ENCODE results near the gene SLC23A2.
"Not testable (repeated sequence)": the region's sequence is repeated elsewhere in the genome, so short reads cannot be mapped to it uniquely, and the experiment has no call there.

The SLC23A2 gene

DNA sequence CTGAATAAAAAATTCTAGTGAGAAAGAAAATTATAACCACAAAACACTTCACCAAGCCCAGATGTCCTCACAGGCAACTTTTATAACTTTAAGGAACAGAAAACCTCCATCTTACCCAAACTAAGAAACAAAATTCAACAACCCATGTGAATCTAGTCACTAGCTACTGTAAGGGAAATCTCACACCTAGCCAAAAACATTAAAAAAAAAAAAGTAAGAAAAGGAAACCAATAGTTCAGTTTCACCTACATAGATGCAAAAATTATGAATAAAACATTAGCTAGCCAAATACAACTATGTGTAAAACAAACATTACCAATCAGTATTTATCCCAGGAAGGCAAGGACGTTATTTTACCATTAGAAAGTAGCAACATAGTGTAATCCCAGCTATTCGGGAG, 35.5 kb upstream of the SLC23A2 start:
- no peak for TF ChIP-seq FOXP2 (optimal IDR thresholded peaks at IDR 0.05; ENCODE audit: control extremely low read depth, extremely low read length, insufficient read depth)
- no peak for TF ChIP-seq POLR2AphosphoS5 (IDR thresholded peaks at IDR 0.05; ENCODE audit: borderline replicate concordance, low read depth, low read length)
- no peak for TF ChIP-seq EZH2 (IDR thresholded peaks at IDR 0.05)
- H3K27ac ChIP-seq = no peak overlapping the region
- H3K4me3 ChIP-seq = no peak overlapping the region
- H3K9me3 ChIP-seq (ENCODE audit: low read depth, low read length) = no peaks in the 10 kb centered on the region
- no peaks in the 10 kb centered on the region for H3K36me3 ChIP-seq (ENCODE audit: insufficient read depth, low read length)
- DNase-seq (ENCODE audit: low read depth, low spot score) = no peak
- no peak overlapping the region for H3K9ac ChIP-seq (ENCODE audit: insufficient read length)

DNA sequence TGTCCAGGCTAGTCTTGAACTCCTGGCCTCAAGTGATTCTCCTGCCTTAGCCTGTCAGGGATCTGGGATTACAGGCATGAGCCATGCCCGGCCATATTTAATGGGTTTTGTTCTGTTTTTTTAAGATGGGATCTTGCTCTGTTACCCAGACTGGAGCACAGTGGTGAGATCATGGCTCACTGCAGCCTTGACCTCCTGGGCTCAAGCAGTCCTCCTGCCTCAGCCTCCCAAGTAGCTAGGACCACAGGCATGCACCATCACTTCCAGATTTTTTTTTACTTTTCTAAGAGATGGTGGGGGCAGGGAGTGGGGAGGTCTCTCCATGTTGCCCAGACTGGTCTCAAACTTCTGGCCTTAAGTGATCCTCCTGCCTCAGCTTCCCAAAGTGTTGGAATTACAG, 34.2 kb upstream of the SLC23A2 start:
- H3K36me3 ChIP-seq (ENCODE audit: insufficient read depth, low read length); DNase-seq (ENCODE audit: low read depth, low spot score); H3K9ac ChIP-seq (ENCODE audit: insufficient read length); H3K9me3 ChIP-seq (ENCODE audit: low read depth, low read length); H3K4me3 ChIP-seq; H3K27ac ChIP-seq: not testable (repeated sequence)

DNA sequence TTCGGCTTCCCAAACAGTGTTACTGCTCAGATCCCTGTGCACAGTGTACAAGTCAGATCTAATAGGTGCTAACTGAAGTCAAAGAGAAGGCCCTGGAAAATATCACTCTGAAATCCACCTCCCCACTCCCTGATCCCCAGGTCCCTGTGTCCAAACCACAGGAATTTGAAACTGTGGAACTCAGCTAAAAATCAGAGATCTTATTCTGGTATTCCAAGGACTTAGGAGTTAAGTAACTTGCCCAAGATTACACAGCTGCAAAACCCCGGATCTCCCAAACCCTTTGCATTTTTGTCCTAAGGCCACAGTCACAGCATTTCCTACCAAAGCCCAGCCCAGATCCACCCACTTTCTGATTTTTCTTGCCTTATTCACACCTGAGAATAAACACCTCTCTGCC, 32.3 kb upstream of the SLC23A2 start:
- no peaks in the 10 kb centered on the region for H3K9me3 ChIP-seq (ENCODE audit: low read depth, low read length)
- no peaks in the 10 kb centered on the region for H3K36me3 ChIP-seq (ENCODE audit: insufficient read depth, low read length)
- no peak overlapping the region for H3K4me3 ChIP-seq
- DNase-seq (ENCODE audit: low read depth, low spot score) = no peak
- H3K9ac ChIP-seq (ENCODE audit: insufficient read length) = peak overlapping the region; percentile 7
- no peak overlapping the region for H3K27ac ChIP-seq
- TF ChIP-seq FOXP2 (optimal IDR thresholded peaks at IDR 0.05; ENCODE audit: control extremely low read depth, extremely low read length, insufficient read depth) (no peak), EZH2 (IDR thresholded peaks at IDR 0.05) (no peak), POLR2AphosphoS5 (IDR thresholded peaks at IDR 0.05; ENCODE audit: borderline replicate concordance, low read depth, low read length) (no peak)

GRCh38 chr20:5031701-5032100, 30.4 kb upstream of the SLC23A2 start:
- H3K9me3 ChIP-seq (ENCODE audit: low read depth, low read length); H3K4me3 ChIP-seq; H3K9ac ChIP-seq (ENCODE audit: insufficient read length); H3K27ac ChIP-seq; DNase-seq (ENCODE audit: low read depth, low spot score); H3K36me3 ChIP-seq (ENCODE audit: insufficient read depth, low read length): not testable (repeated sequence)

DNA sequence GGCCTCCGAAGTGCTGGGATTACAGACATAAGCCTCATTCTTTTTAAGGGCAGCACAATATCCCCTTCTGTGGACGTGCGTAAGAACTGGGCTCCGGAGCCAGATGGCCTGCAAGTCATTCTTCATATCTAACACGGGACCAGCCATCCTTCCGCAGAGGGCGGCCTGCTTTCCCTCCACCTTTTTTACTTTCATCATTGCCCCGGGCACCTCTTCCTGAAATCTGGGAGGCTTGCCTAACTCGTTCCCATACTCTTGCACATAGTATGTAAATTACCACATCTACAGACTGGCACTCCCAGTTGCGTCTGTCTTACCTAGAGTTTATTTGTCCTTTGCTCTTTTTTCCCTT, 29.9 kb upstream of the SLC23A2 start:
- Histone ChIP-seq H3K4me3 (no peak overlapping the region), H3K9ac (ENCODE audit: insufficient read length) (no peak overlapping the region), H3K36me3 (ENCODE audit: insufficient read depth, low read length) (no peaks in the 10 kb centered on the region), H3K9me3 (ENCODE audit: low read depth, low read length) (no peaks in the 10 kb centered on the region), H3K27ac (no peak overlapping the region)
- TF ChIP-seq FOXP2 (optimal IDR thresholded peaks at IDR 0.05; ENCODE audit: control extremely low read depth, extremely low read length, insufficient read depth) = no peak
- TF ChIP-seq POLR2AphosphoS5 (IDR thresholded peaks at IDR 0.05; ENCODE audit: borderline replicate concordance, low read depth, low read length) = no peak
- TF ChIP-seq EZH2 (IDR thresholded peaks at IDR 0.05) = no peak
- DNase-seq (ENCODE audit: low read depth, low spot score) = no peak

DNA sequence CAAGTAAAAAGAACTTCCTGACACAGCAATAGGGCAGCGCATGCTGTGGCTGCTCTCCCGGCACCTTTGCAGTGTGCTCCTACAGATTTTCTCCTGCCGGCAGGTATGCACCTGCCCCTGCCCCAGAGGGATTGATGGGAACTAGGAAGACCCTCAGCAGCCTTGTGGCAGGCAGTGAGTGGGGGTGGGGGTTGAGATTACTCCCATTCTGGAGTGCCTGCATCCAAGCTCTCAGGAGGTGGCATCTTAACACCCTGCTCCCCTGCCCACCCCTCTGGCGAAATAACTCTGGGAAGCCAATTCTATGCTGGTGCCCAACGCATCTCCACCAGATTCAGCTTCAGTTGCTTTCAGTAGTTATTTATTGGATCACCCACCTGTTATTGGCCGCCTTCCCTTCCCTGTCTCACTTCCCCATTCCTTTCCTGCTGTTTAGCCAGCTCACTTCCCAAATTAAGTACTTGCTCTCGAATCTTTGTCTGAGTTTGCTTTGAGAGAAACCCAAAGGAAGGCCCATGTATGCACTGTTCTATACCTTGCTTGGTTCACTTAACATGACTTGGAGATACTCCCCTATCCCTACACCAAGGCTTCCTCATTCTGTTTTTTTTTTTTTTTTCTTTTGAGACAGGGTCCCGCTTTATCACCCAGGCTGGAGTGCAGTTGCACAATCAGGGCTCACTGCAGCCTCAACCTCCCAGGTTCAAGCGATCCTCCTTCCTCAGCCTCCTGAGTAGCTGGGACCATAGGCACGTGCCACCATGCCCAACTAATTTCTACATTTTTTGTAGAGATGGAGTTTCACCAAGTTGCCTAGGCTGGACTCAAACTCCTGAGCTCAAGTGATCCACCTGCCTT, 29.3 kb upstream of the SLC23A2 start:
- no peak overlapping the region for H3K27ac ChIP-seq
- no peak overlapping the region for H3K9ac ChIP-seq (ENCODE audit: insufficient read length)
- H3K36me3 ChIP-seq (ENCODE audit: insufficient read depth, low read length) = no peaks in the 10 kb centered on the region
- H3K9me3 ChIP-seq (ENCODE audit: low read depth, low read length) = no peaks in the 10 kb centered on the region
- no peak for DNase-seq (ENCODE audit: low read depth, low spot score)
- no peak overlapping the region for H3K4me3 ChIP-seq
- TF ChIP-seq FOXP2 (optimal IDR thresholded peaks at IDR 0.05; ENCODE audit: control extremely low read depth, extremely low read length, insufficient read depth) = no peak
- TF ChIP-seq EZH2 (IDR thresholded peaks at IDR 0.05) = no peak
- TF ChIP-seq POLR2AphosphoS5 (IDR thresholded peaks at IDR 0.05; ENCODE audit: borderline replicate concordance, low read depth, low read length) = no peak

DNA sequence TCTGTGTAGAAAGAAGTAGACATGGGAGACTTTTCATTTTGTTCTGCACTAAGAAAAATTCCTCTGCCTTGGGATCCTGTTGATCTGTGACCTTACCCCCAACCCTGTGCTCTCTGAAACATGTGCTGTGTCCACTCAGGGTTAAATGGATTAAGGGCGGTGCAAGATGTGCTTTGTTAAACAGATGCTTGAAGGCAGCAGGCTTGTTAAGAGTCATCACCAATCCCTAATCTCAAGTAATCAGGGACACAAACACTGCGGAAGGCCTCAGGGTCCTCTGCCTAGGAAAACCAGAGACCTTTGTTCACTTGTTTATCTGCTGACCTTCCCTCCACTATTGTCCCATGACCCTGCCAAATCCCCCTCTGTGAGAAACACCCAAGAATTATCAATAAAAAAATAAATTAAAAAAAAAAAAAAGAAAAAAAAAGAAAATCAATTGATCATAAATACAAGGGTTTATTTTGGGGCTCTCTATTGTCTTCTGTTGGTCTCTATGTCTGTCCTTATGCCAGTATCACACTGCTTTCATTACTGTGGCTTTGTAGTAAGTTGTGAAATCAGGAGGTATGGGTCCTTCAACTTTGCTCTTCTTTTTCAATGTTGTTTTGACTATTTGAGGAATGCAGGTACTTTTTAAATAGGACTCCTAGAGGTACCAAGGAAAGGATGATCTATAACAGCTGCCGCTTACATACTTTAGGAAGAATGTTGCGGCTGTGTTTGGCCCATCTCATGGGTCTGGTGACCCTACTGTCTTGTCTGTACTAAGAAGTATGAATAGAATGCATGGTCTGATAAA, 27.1 kb upstream of the SLC23A2 start:
- H3K27ac ChIP-seq; DNase-seq (ENCODE audit: low read depth, low spot score); H3K4me3 ChIP-seq; H3K9me3 ChIP-seq (ENCODE audit: low read depth, low read length); H3K9ac ChIP-seq (ENCODE audit: insufficient read length); H3K36me3 ChIP-seq (ENCODE audit: insufficient read depth, low read length): not testable (repeated sequence)

- DNase-seq (ENCODE audit: low read depth, low spot score) = no peak
- H3K9me3 ChIP-seq (ENCODE audit: low read depth, low read length) = no peaks in the 10 kb centered on the region
Measured at GRCh38 chr20:5024982-5025381, 23.7 kb upstream of the SLC23A2 start.

DNA sequence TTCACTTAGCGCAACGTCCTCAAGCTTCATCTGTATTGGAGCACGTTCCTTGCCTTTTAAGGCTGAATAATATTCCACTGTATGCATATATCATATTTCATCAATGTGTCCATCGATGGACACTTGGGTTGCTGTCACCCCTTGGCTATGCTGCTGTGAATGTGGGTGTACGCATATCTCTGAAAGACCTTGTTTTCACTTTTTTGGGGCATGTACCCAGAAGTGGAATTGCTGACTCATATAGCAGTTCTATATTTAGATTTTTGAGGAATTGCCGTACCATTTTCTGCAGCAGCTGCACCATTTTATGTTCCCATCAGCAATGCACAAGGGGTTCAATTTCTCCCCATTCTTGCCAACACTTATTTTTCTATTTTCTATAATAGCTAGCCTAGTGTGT, 22.8 kb upstream of the SLC23A2 start:
- Histone ChIP-seq H3K9me3 (ENCODE audit: low read depth, low read length) (no peaks in the 10 kb centered on the region), H3K9ac (ENCODE audit: insufficient read length) (no peak overlapping the region), H3K27ac (no peak overlapping the region), H3K4me3 (no peak overlapping the region), H3K36me3 (ENCODE audit: insufficient read depth, low read length) (no peaks in the 10 kb centered on the region)
- TF ChIP-seq EZH2 (IDR thresholded peaks at IDR 0.05) = no peak
- no peak for TF ChIP-seq FOXP2 (optimal IDR thresholded peaks at IDR 0.05; ENCODE audit: control extremely low read depth, extremely low read length, insufficient read depth)
- no peak for TF ChIP-seq POLR2AphosphoS5 (IDR thresholded peaks at IDR 0.05; ENCODE audit: borderline replicate concordance, low read depth, low read length)
- no peak for DNase-seq (ENCODE audit: low read depth, low spot score)

More at GRCh38 chr20:5024982-5025381, 23.7 kb upstream of the SLC23A2 start:
- Histone ChIP-seq H3K9ac (ENCODE audit: insufficient read length) (no peak overlapping the region), H3K27ac (no peak overlapping the region), H3K4me3 (no peak overlapping the region), H3K36me3 (ENCODE audit: insufficient read depth, low read length) (no peaks in the 10 kb centered on the region)
- no peak for TF ChIP-seq FOXP2 (optimal IDR thresholded peaks at IDR 0.05; ENCODE audit: control extremely low read depth, extremely low read length, insufficient read depth)
- no peak for TF ChIP-seq POLR2AphosphoS5 (IDR thresholded peaks at IDR 0.05; ENCODE audit: borderline replicate concordance, low read depth, low read length)
- no peak for TF ChIP-seq EZH2 (IDR thresholded peaks at IDR 0.05)

DNA sequence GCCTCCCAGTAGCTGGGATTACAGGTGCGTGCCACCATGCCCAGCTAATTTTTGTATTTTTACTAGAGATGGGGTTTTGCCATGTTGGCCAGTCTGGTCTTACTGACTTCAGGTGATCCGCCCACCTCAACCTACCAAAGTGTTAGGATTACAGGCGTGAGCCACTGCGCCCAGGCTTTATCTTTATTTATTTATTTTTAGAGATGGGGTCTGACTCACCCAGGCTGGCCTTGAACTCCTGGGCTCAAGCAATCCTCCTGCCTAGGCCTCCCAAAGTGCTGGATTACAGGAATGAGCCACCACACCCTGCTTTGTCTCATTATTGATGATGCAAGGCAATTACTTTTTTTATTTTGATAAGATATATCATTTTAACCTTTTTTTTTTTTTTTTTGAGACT, 21.9 kb upstream of the SLC23A2 start:
- not testable (repeated sequence) for H3K9me3 ChIP-seq (ENCODE audit: low read depth, low read length); H3K9ac ChIP-seq (ENCODE audit: insufficient read length); H3K36me3 ChIP-seq (ENCODE audit: insufficient read depth, low read length); H3K4me3 ChIP-seq; DNase-seq (ENCODE audit: low read depth, low spot score); H3K27ac ChIP-seq

Data from SK-N-MC (cell line).